HG03025 (cell line): ENCODE measurements around the gene FKBP9.
"Not testable (repeated sequence)": the region's sequence is repeated elsewhere in the genome, so short reads cannot be mapped to it uniquely, and the experiment has no call there.

ENCODE experiments used
- ATAC-seq: cut with Tn5 transposase; IDR thresholded peaks from one replicate; pipeline ENCODE4 v1.9.1; 2021; ENCODE audit warnings: mild to moderate bottlenecking, moderate library complexity; ENCODE audit not compliant: unreplicated experiment, low FRiP score

FKBP9 gene

DNA sequence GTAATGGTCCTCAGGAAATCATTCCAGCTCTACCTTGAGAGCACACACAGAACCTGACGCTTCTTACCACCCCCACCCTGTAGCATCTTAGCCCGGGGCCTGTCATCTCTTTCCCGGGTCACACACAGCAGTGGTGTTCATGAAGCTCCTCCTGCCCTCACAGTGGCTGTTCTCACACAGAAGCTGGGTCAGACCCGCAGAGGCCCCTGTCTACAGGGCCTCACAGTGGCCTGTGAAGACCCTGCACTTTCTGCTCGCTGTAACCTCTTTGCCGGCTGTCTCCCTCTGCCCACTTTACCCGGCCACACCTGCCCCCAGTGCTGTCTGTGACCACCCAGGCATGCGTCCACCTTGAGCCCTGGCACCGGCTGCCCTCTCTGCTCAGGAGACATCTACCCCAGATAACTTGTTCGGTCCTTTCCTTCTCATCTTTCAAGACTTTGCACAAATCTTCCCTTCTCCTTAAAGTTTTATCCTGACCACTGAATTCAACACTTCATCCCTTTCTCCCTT is 46.9 kb downstream of the FKBP9 start:
- not testable (repeated sequence) for ATAC-seq

DNA sequence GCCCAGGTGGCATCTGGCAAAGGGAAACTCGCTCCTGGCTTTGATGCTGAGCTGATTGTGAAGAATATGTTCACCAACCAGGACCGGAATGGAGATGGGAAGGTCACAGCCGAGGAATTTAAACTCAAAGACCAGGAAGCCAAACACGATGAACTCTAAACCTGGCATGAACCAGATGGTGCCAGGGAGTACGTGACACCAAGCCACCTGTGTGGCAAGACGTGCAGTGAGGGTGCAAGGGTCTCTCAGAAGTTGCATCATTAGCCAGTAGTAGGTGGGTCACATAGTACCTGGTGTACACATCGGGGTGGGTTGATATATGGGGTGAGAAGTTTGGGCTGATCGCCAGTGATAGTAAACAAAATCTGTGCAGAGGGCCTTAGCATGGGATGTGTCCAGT is 48.0 kb downstream of the FKBP9 start:
- not testable (repeated sequence) for ATAC-seq

DNA sequence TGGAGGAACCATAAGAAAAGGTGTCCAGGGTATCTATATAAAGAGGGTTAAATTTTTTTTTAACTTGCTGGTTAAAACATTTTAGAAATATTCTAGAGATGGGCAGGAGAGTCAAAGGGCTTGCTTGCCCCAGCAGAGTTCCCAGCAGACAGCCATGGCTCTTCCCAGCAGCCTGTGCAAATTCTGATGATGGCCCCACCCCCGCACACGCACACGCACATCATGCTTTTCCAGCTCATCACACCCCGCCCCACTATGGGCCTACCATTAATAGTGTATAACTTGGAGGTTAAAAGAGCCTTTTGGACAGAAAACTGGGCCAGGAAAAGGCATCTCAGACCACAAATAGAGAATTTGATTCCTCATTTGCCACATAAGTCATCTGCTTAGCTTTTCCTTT is 48.5 kb downstream of the FKBP9 start:
- not testable (repeated sequence) for ATAC-seq

- no peak for ATAC-seq
Measured at GRCh38 chr7:33009734-33010133, 52.5 kb downstream of the FKBP9 start.

- no peak for ATAC-seq
Measured at GRCh38 chr7:33012364-33012763, 55.1 kb downstream of the FKBP9 start.

GRCh38 chr7:33024189-33024757 is 67.0 kb downstream of the FKBP9 start:
- no peak for ATAC-seq

DNA sequence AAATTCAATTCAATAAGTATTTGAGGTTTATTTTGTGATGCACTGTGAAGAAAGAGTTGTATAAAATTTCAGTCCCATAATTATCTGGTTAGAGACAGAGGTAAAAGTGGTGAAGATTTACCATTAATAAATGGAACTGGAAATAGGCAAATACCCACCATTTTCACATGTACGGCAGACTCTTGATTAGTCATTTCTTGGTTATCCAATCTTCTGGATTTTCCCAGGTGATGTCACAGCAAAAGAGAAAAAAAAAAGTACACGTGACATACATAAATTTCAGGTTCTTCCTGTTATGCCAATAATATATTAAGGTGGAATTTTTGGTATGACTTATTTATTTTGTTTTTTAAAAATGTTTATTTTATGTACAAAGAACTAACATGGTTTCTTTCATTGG is 78.5 kb downstream of the FKBP9 start:
- ATAC-seq: no peak

DNA sequence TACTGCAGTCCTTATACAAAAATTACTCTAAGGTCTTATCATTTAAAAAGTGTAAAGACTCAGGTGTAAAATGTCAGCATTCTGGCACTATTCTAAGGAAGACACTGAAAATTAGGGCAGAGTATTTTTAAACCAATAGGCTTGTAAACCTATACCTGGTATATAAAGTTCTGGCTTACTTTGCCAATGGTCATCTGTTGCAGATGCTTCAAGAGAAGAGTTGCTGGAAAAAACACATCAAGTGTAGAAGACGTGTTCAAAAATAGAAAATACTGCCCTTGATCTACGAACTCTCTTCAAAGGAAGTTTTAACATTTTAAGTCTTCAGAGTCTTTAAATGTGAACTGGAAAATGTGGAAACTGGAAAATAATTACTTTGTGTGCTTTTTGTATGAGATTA is 81.4 kb downstream of the FKBP9 start:
- ATAC-seq: no peak

DNA sequence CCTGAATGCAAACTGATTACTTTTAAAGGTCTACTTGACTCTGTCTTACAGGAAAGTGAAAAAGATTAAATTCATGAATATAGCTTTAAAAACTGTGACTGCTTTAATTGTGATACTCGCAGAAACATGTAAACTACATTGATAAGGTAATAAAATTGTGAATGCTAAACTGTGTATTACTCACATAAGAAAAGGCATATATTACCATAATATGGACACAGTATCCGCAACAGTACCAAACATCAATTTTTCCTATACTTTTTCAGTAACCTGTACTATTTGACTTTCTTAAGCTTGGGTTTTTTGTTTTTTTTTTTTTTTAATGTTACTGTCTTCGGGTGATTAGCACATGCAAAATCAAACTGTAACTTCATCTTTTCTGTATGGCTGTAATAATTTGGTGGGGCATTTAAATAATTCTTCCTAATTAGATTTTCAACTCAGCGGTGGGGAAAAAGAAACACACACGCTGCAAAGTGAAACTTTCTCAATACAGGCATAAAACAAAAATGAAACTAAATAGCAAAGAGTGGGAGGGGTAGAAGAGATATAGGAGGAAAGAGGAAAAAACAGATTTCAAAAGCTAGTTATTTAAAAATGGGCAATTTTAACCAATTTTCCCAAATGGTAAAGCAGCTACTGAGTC is 82.1 kb downstream of the FKBP9 start:
- ATAC-seq: no peak

GRCh38 chr7:33039903-33040292 is 82.7 kb downstream of the FKBP9 start:
- ATAC-seq: no peak

DNA sequence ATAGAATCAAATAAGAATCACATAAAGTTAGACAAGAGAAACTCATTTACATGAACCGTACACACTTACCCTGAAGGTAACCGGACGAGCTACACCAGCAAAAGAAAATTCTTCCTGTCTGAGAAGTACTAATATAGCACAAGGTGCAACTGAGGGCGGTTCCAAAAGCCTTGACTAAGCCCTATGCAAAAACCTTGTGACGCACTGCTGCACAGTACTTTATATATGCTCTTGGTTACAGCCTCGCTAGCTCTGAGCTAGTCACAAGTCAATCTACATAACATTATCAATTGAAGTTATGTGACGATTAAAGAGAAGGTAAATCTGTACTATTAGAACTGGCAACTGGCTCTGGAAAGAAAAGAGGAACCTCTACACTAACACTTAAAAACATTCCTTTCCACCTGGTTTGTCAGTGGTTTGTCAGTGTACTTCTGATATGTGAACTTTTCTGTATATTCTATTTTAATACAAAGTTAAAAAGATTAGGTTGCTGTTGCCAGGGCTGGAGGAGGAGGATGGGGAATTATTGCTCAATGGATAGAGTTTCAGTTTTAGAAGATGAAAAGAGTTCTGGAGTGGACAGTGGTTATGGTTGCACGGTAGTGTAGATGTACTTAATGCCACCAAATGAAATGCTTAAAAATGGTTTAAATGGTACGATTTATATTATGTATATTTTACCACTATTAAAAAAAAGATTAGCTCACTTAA is 83.7 kb downstream of the FKBP9 start:
- ATAC-seq: peak; percentile 96

- ATAC-seq: no peak
Measured at GRCh38 chr7:33041631-33042428, 84.6 kb downstream of the FKBP9 start.

- ATAC-seq: no peak
Measured at GRCh38 chr7:33043501-33044400, 86.5 kb downstream of the FKBP9 start.

GRCh38 chr7:33044401-33044718 is 87.1 kb downstream of the FKBP9 start:
- ATAC-seq: no peak

- ATAC-seq: no peak
Measured at GRCh38 chr7:33044986-33045385, 87.7 kb downstream of the FKBP9 start.

DNA sequence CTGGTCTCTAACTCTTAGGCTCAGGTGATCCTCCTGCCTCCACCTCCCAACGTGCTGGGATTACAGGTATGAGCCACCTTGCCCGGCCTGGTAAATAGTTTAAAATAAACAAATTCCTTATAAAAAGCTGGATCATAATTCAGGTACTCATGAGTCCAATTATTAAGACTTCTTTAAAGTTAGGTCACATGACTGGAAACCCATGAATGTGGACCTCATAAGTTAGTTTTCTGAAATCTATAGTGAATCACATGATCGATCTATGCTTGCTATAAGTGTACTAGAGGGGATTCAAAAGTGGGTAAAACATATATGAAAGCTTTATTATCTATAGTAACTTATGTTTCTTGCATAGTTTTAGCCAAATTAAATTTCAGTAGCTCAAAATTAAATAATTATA is 91.0 kb downstream of the FKBP9 start:
- ATAC-seq: no peak

GRCh38 chr7:33048704-33049103 is 91.5 kb downstream of the FKBP9 start:
- no peak for ATAC-seq

DNA sequence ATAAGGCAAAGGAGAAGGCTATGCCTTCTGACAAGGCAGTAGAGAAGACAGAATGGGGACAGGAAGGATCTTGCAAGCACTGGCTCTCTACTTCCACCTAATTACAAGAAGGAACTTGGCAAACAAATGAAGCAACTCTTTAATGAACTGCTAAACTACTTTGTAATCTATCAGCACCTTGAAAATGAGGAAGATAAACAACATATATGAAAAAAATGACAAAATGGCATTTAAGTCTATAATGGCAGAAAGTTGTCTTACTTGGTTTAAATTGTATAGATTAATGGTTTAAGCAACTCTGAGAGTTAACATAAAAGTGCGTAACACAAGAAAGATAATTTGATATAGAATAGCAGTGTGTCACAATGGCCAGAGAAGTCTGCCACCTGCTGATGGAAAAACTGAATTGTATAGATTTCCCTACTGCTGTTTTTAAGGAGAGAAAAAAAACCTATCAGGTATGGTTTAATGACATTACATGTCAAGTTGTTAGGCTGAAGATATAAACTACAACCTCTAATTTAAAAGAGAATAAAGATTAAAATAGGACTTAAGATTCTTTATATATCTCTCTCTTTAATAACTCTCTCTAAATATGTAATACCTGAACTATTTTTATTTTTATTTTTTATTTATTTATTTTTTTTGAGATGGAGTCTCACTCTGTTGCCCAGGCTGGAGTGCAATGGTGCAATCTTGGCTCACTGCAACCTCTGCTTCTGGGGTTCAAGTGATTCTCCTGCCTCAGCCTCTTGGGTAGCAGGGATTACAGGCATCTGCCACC is 93.5 kb downstream of the FKBP9 start:
- ATAC-seq: no peak

DNA sequence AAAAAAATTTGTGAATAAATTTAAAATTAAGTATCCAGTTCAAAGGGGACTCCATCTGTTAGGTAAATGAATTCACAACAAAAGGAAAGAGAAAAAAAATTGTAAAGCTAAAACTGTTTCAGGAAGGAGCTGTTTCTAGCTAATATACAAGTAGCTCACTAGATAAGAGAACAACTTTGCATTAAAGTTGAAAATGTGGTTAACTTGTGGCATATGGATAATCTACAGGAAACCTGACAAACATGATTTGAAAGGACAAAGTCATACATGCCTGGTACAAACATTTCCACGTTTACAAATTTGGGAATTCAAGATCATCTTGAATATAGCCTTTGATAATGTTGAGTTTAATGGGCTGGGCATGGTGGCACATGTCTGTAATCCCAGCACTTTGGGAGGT is 96.5 kb downstream of the FKBP9 start:
- no peak for ATAC-seq
